GM19025 (cell line): ENCODE data around the gene S100Z.
"Not testable (repeated sequence)": the region's sequence is repeated elsewhere in the genome, so short reads cannot be mapped to it uniquely, and the experiment has no call there.

ENCODE experiments used
- ATAC-seq: cut with Tn5 transposase; IDR thresholded peaks from one replicate; pipeline ENCODE4 v1.9.1; 2021; ENCODE audit warnings: mild to moderate bottlenecking, low read depth, moderate library complexity; ENCODE audit not compliant: unreplicated experiment

S100Z gene

DNA sequence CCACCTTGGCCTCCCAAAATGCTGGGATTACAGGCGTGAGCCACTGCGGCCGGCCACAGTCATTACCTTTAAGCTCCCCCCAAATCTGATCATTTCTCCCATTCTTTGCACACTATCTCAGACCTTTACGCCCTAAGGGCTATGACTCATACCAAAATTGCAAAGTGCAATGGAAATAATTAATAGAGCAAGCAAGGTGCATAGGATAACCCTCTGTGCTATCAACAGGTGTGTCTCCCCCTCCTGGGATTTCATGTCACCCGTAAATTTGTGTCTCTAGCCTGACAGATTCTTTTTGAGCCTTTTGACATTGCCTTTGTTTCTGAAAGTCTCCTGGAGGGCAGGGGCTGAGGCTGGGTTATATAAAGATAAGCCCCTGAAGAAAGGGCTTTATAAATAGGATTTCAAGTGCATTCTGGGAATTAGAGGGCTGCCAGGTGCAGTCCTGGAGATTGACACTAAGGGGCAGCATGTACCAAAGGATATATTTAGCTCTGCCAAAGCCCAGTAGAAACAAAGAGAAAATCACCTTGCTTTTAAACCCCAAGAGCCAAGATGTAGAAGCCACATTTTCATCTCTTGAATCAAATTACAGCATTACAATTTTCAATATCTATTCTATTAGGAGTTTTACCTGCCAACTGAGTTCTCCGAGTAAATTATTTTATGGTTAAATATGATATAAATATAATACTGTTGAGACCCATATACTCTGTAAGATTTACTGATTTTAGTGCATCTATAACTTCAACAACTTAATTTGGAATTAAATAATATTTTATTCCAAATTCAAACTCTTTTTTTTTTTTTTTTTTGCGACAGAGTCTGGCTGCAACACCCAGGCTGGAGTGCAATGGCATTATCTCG lies 18.2 kb downstream of the S100Z start:
- no peak for ATAC-seq

GRCh38 chr5:76870046-76870445 lies 20.2 kb downstream of the S100Z start:
- no peak for ATAC-seq

- no peak for ATAC-seq
These were observed 24.3 kb downstream of the S100Z start for GRCh38 chr5:76874088-76874581.

GRCh38 chr5:76888733-76889300 lies 39.0 kb downstream of the S100Z start:
- no peak for ATAC-seq

DNA sequence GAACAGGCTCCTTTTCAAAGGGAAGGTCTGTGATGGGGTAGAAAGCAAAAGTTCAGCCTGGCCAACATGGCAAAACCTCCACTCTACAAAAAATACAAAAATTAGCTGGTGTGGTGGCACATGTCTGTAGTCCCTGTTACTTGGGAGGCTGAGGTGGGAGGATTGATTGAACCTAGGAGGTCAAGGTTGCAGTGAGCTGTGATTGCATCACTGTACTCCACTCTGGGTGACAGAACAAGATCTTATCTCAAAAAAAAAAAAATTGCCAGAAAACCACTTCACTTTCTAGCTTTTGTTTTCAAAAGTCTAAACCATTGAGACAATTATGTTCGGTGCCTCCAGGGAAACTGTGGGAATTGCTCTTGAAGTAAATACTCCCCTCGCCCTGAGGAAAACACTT lies 43.5 kb downstream of the S100Z start:
- no peak for ATAC-seq

DNA sequence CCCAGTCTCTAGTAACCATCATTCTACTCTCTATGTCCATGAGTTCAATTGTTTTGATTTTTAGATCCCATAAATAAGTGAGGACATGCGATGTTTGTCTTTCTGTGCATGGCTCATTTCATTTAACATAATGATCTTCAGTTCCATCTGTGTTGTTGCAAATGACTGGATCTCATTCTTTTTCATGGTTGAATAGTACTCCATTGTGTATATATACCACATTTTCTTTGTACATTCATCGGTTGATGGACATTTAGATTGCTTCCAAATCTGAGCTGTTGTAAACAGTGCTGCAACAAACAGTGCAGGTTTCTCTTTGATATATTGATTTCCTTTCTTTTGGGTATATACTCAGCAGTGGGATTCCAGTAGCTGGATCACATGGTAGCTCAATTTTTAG lies 46.4 kb downstream of the S100Z start:
- ATAC-seq: no peak

DNA sequence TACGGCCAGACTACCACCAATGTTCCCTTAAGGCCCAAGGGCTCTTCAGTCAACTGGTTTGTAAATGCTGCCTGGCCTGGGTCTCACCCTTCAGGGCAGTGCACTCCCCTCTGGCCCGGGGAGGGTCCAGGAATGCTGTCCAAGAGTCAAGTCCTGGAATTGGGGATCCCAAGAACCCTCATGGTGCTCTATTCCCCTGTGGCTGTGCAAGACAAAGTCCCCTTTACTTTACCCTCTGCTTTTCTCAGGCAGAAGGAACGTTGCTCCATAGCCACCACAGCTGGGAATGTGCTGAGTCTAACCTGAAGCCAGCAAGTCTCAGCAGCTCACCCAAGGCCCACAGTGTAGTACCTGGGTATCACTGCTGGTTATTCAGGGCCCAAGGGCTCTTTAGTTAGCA lies 51.7 kb downstream of the S100Z start:
- ATAC-seq: no peak

DNA sequence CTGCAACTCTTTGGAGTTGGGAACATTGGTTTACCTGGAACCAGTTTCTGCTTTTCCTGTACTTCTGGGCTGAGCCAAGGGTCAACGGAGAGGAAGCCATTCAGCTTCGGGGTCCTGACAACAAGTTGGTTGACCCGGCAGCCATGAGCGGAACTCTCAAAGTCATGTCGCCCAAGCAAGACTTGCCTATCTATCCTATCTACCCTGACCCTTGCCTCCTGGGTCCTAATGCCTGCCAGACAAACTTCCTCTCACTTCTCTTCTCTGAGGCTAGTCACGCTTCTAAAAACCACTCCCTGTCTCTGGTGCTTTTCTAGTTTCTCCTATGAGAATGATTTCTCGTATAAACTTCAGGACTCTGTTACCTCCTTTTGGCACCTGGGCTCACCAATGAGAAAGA lies 58.4 kb downstream of the S100Z start:
- ATAC-seq: no peak

GRCh38 chr5:76910344-76910933 lies 60.6 kb downstream of the S100Z start:
- ATAC-seq: not testable (repeated sequence)

DNA sequence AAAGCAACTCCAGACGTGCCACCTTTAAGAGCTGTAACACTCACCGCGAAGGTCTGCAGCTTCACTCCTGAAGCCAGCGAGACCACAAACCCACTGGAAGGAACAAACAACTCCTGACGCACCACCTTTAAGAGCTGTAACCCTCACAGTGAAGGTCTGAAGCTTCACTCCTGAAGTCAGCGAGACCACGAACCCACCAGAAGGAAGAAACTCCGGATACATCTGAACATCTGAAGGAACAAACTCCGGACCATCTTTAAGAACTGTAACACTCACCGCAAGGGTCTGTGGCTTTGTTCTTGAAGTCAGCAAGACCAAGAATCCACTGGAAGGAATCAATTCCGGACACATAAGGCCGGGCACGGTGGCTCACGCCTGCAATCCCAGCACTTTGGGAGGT lies 64.9 kb downstream of the S100Z start:
- not testable (repeated sequence) for ATAC-seq

- no peak for ATAC-seq
These were observed 68.7 kb downstream of the S100Z start for GRCh38 chr5:76918539-76918938.

- no peak for ATAC-seq
These were observed 70.7 kb downstream of the S100Z start for GRCh38 chr5:76920491-76920890.

- ATAC-seq: no peak
These were observed 76.7 kb downstream of the S100Z start for GRCh38 chr5:76926329-76927105.

GRCh38 chr5:76927961-76928360 lies 78.1 kb downstream of the S100Z start:
- no peak for ATAC-seq

GRCh38 chr5:76930083-76930482 lies 80.3 kb downstream of the S100Z start:
- no peak for ATAC-seq

DNA sequence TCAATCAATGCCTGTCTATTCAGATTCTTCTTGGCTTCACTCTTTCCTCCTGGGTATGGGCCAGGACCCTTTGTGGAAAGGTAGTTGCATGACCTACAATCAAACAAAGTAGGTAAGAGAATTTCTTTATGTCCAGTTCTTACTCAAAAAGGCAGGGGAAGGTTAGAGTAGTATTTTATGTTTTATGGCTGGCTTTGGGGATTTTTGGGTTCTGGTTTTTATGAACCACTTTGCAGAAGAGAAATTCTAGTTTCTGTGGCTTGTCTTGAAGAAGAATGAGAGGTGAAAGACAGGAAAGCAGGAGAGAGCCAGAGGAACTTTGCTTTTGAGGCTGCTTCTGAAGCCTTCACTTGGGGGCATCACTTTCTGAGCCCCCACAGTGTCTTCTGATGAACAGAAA lies 88.4 kb downstream of the S100Z start:
- ATAC-seq: no peak

- no peak for ATAC-seq
These were observed 91.2 kb downstream of the S100Z start for GRCh38 chr5:76941000-76941399.

- ATAC-seq: no peak
These were observed 91.6 kb downstream of the S100Z start for GRCh38 chr5:76941442-76941841.

- ATAC-seq: no peak
These were observed 92.8 kb downstream of the S100Z start for GRCh38 chr5:76942581-76942980.

DNA sequence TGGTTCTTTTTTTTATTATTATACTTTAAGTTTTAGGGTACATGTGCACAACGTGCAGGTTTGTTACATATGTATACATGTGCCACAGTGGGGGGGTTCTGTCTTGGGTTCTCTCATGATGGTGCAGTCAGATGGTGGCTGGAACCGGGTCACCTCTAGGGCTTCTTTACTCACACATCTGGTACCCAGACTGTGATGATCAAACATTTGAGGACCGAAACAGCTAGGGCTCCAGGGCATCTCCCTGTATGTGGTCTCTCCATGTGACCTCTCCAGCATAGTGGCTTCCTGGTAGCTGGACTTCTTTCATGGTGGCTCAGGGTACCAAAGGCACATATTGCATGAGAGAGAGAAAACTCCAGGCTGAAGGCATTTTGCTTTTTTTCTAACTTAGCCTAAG lies 93.2 kb downstream of the S100Z start:
- no peak for ATAC-seq

- ATAC-seq: no peak
These were observed 94.8 kb downstream of the S100Z start for GRCh38 chr5:76944638-76945037.
